Activated naive CD8-positive, alpha-beta T cell treated with anti-CD3 and anti-CD28 coated beads, Interleukin-2, amount 10 ng/mL, durations not matched to agents 7 days and 5 days (primary cell): Measurements from ENCODE around the gene OSBPL5. TPM values are rescaled to one million over a fixed set of nuclear protein-coding genes. Genes with fewer than 3 reads are reported as not detected.

Source experiments
- ATAC-seq: fragments of 150-1000 bp; cut with Tn5 transposase; one replicate; pipeline ENCODE4 v1.10.0; 2021; ENCODE audit warnings: low read depth, moderate library complexity
- POLR2A ChIA-PET: fragments of 350-600 bp; sonication (Branson Sonifier 250); formaldehyde crosslinking; loops from one replicate; lab custom pipeline; 2021; ENCODE audit warnings: antibody characterized with exemption; lab: Charles Lee
- DNase-seq: peaks from one replicate; pipeline ENCODE4 v3.0.0; 2021
- H3K27ac Mint-ChIP-seq: one replicate; pipeline ENCODE4 v1.8.0; 2022; ENCODE audit warnings: mild to moderate bottlenecking, mixed read lengths
- H3K27me3 Mint-ChIP-seq: one replicate; pipeline ENCODE4 v1.8.0; 2022; ENCODE audit warnings: mild to moderate bottlenecking, moderate library complexity, mixed read lengths
- H3K36me3 Mint-ChIP-seq: one replicate; pipeline ENCODE4 v1.8.0; 2021; ENCODE audit warnings: mild to moderate bottlenecking, mixed read lengths
- H3K4me1 Mint-ChIP-seq: one replicate; pipeline ENCODE4 v1.8.0; 2021; ENCODE audit warnings: mixed read lengths
- H3K4me3 Mint-ChIP-seq: one replicate; pipeline ENCODE4 v1.8.0; 2022; ENCODE audit warnings: mild to moderate bottlenecking, moderate library complexity, mixed read lengths
- H3K9me3 Mint-ChIP-seq: one replicate; pipeline ENCODE4 v1.8.0; 2021; ENCODE audit warnings: mixed read lengths
- total RNA-seq, 2 experiments: library from RNA; stranded (reverse); gene quantifications; one replicate each; pipeline ENCODE4 v1.2.3, GENCODE V29; 2021

OSBPL5 gene
- total RNA-seq, 2 experiments from 2014 or later = 13.0 to 13.2 TPM

DNA sequence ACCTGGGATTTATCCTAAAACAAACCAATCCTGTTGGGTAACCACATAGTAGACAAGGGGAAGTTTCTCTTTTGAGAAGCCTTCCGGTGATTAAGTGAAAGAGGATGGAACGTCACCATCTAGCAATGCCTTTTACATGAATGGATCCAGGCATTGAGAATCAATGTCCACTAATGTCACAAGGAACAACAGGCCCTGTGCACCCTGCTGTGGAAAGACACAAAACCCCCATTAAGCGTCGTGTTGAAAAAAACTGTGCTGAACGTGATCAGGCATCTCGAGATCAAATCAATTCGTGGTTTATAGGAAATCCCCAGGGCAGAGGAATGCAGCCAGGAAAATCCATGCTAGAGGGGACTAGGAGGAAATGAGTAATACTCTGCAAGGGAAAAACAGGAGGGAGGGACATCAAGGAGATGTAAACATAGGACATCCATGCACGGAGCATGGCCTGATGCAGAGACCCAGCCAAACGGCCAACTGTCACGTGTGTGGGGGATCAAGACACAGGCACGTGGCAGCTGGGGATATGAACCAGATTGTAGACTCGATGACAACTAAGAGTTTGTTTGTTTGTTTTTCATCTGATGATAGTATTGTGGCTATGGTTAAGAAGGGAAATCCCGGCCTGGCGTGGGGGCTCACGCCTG, 69.3 kb downstream of the OSBPL5 start:
- Mint-ChIP-seq H3K36me3 (no peaks in the 10 kb centered on the region), H3K27ac (no peak overlapping the region), H3K9me3 (no peaks in the 10 kb centered on the region), H3K4me1 (peaks cover 9% of the 10 kb centered on the region), H3K4me3 (no peak overlapping the region), H3K27me3 (peaks cover 2% of the 10 kb centered on the region)
- ATAC-seq (no peak), DNase-seq (no peak)
- POLR2A ChIA-PET = no interaction called here

DNA sequence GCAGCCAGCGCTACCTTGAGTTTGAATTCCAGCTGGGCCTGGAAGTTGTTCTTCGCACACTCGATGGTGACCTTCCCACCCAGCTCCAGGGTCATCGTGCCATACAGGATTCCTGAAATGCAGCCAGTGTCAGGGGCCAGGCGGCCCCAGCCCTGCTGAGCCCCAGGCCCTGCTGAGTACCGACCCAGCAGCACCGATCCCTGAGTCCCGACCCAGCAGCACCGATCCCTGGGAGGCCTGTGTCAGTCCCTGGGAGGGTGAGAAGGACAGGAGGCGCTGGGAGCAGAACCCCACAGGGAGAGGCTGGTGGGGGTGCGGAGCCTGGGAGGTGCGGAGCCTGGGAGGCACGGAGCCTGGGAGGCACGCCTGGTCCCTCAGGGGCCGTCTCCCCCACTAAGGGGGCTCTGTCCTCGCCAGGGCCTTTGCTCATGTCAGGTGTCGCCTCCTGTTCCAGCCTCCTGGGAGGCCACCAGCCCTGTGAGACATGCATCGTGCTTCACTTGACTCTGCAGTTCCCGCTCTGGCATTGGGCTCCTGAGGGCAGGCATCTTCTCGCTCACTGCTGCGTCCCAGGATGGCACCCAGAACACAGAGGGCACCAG, 70.8 kb downstream of the OSBPL5 start:
- Mint-ChIP-seq H3K36me3 (no peaks in the 10 kb centered on the region), H3K9me3 (no peaks in the 10 kb centered on the region), H3K4me1 (peaks cover 6% of the 10 kb centered on the region), H3K27me3 (peaks cover 2% of the 10 kb centered on the region), H3K27ac (no peak overlapping the region), H3K4me3 (no peak overlapping the region)
- DNase-seq (no peak), ATAC-seq (no peak)
- POLR2A ChIA-PET = no interaction called here

DNA sequence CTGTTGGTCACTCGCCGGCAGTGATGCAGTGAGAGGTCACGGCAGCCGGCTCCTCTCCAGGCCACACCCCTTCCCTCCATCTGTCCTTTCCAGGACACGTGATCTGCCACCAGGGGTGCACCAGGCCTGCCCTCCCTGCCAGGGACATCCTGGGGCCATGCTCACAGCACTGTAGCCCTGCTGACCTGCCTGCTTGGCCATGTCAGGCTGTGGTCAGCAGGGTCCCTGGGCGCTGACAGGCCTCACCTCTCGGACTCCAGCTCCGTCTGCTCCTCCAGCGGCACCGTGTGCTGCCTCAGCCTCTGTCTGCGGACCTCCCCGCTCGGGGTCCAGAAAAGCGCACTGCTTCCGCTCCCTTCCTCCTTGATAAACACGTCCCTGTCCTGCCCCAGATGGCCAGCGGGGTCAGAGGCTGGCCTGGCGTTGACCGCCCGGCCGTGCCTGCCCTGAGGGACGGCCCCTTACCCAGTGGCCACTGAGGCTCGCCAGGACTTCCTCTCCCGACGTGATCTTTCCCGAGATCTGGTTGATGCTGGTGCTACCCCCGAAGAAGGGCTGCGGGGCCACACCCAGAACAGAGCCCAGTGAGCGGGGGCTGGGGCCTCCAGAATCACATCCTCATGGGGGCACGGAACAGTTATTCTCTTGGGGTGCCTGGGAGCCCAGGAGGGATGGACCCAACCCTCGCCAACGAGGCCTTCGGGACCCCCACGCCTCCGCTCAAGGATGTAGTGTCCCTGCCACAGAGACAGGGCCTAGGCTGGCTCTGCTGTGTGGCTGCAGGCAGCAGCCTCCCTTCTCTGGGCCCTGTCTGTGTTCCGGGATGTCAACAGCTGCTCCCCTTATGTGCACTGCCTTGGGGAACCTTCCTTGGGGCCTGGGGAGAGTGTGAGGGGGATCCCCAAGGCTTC, 71.6 kb downstream of the OSBPL5 start:
- POLR2A ChIA-PET = interaction anchor here (0.6 kb wide), 1 partner anchor 107 kb away, joined by 3 read pairs; no protein-coding TSS in a partner anchor
- H3K36me3 Mint-ChIP-seq = no peaks in the 10 kb centered on the region

DNA sequence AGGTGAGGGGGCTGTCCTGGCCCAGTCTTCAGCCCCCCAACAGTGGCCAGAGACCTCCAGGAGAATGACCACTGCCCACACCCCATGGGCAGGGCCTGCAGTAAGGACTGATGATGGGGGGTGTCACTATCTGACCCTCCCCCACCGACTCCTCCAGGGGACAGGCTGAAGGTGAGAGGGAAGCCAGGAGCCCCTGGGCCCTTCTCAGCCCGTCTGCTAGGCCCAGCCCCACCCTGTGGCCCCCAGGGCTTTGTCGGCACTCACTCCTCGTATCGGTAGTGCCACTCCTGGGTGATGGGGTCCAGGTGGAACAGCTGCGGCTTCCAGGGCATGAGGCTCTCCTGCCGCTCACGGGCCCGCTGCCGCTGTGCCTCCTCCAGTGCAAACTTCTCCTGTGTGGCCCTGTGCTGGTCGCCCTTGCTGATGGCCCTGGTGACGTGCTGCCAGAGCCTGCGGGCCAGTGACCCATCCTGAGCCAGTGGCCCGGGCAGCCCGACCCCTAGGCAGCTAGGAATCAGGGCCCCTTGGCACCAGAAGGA, 72.4 kb downstream of the OSBPL5 start:
- POLR2A ChIA-PET = interaction anchor here (0.6 kb wide), 1 partner anchor 106 kb away, joined by 3 read pairs; no protein-coding TSS in a partner anchor
- Mint-ChIP-seq H3K36me3 (no peaks in the 10 kb centered on the region), H3K4me3 (no peak overlapping the region), H3K4me1 (peaks cover 6% of the 10 kb centered on the region), H3K27ac (no peak overlapping the region), H3K27me3 (peaks cover 2% of the 10 kb centered on the region), H3K9me3 (no peaks in the 10 kb centered on the region)
- DNase-seq (no peak), ATAC-seq (no peak)

More for the DNA sequence above, 71.6 kb downstream of the OSBPL5 start:
- Mint-ChIP-seq H3K4me3 (no peak overlapping the region), H3K27ac (no peak overlapping the region), H3K9me3 (no peaks in the 10 kb centered on the region), H3K27me3 (peaks cover 2% of the 10 kb centered on the region), H3K4me1 (peaks cover 6% of the 10 kb centered on the region)
- ATAC-seq (no peak), DNase-seq (no peak)

DNA sequence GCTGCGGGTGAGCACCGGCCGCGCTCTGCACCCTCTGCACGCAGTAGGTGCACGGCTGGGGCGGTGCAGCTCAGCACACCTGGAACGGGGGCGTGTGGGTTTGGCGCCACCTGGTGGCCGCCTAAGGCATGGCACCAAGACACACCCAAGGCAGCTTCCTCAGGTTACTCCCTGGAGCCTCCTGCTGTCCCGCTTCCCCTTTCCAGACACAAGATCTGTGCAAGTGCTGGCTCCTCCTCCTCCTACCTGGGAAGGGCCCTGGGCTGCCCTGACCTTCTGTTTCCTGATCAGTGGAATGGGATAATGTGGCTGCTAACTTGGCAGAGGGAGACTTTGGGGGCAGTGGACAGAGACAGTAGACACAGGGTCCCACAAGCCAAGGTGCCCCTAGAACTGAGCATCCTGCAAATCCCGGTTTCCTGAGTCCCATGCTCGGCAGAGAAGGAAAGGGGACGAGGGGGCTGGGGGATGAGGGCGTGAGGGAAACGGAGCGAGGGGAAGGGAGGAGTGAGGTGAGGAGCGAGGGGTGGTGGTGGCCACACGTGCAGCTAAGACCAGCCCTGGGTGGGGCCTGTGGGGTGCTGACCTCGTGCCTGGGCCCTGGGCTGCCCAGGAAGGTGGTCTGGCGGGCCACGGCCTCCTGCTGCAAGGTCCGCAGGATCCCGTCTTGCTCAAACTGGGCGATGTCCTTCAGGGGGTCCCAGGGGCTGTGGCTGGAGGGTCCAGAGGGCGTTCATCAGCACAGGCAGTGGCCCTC, 73.1 kb downstream of the OSBPL5 start:
- peak; percentile 85 for DNase-seq
- Mint-ChIP-seq H3K27me3 (peaks cover 2% of the 10 kb centered on the region), H3K9me3 (no peaks in the 10 kb centered on the region), H3K4me1 (peaks cover 6% of the 10 kb centered on the region), H3K4me3 (no peak overlapping the region), H3K36me3 (no peaks in the 10 kb centered on the region), H3K27ac (no peak overlapping the region)
- POLR2A ChIA-PET = interaction anchor here (0.6 to 1.2 kb wide), 6 partner anchors 35 to 559 kb away, joined by 3 to 4 read pairs (median 3); partner anchors contain the start of gene CARS1
- ATAC-seq = peak; percentile 83

DNA sequence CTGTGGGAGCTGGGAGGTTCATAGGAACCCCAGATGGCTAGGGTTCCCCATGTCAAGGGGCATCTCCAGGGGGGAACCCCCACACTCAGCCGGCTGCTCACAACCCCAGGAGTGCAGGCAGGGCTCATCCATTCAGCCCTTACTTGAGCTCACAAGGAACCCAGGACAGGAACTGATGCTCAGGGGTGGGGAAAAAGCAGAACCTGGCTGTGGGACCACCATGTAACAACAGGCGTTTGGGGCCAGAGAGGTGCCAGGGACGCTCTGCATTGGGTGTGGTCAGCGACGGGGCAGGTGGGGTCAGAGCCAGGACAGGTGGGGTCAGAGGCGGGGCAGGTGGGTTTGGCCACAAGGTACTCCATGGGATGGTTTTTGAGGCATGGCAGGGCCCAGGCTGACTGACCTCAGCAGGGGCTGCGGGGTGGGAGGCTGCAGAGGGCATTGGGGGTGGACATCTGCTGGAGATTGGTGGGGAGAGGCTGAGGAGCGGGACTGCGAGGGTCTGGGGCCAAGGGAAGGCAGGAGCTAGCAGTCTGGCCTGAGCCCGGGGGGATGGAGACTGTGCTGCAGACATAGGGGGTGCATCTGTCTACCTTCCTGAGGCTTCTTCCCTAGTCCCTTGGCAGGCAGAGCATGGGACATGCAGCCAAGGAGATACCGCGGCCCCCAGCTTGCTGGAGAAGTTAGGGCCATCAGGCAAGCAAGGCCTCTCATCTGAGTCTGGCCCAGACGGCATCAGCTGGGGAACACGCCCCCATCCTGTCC, 73.8 kb downstream of the OSBPL5 start:
- Mint-ChIP-seq H3K27me3 (no peaks in the 10 kb centered on the region), H3K4me1 (peaks cover 6% of the 10 kb centered on the region), H3K36me3 (no peaks in the 10 kb centered on the region), H3K27ac (no peak overlapping the region), H3K4me3 (no peak overlapping the region), H3K9me3 (no peaks in the 10 kb centered on the region)
- POLR2A ChIA-PET = interaction anchor here (0.9 to 1.2 kb wide), 5 partner anchors 34 to 558 kb away, joined by 3 to 4 read pairs (median 3); partner anchors contain the start of gene CARS1
- no peak for DNase-seq
- ATAC-seq = no peak

DNA sequence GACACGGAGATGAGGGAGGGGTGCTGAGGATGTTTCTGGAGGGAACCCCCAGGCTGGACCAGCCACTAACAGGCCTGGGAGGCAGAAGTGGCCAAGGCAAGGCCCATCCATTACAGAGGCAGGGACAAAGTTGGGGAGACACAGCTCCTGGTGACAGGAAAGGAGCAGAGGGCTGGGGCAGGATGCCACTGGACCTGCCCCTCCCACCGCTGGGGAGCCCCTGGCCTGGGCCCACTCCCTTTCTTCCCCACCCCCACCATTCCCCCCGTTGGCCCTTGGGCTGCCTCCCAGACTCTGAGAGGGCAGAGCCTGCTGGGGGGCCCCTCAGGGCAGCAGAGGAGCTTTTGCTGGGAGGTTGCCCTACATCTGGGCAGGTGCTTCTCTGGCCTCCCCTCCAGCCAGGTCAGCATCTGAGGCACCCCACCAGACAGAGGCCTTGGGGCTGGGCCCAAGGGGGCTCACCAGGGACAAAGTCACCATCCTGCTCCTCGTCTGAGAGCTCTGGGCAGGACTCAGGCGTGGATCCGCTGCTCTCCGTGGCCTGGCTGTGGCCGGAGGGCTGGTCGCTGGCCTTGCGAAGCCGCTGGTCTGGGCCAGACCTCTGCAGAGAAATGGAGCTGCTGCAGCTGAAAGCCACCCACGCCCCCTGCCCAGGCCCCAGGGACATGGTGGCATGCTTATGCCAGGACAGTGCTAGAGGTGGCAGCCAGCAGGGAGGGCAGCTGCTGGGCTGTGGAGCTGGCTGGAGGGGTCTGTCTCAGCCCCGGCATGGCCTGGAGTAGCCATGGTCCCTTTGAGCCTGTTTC, 74.8 kb downstream of the OSBPL5 start:
- Mint-ChIP-seq H3K27me3 (no peaks in the 10 kb centered on the region), H3K9me3 (no peaks in the 10 kb centered on the region), H3K36me3 (no peaks in the 10 kb centered on the region), H3K4me3 (no peak overlapping the region), H3K4me1 (peaks cover 6% of the 10 kb centered on the region), H3K27ac (no peak overlapping the region)
- DNase-seq (no peak), ATAC-seq (no peak)
- POLR2A ChIA-PET = interaction anchor here (1.2 kb wide), 1 partner anchor 68 kb away, joined by 4 read pairs; no protein-coding TSS in a partner anchor

DNA sequence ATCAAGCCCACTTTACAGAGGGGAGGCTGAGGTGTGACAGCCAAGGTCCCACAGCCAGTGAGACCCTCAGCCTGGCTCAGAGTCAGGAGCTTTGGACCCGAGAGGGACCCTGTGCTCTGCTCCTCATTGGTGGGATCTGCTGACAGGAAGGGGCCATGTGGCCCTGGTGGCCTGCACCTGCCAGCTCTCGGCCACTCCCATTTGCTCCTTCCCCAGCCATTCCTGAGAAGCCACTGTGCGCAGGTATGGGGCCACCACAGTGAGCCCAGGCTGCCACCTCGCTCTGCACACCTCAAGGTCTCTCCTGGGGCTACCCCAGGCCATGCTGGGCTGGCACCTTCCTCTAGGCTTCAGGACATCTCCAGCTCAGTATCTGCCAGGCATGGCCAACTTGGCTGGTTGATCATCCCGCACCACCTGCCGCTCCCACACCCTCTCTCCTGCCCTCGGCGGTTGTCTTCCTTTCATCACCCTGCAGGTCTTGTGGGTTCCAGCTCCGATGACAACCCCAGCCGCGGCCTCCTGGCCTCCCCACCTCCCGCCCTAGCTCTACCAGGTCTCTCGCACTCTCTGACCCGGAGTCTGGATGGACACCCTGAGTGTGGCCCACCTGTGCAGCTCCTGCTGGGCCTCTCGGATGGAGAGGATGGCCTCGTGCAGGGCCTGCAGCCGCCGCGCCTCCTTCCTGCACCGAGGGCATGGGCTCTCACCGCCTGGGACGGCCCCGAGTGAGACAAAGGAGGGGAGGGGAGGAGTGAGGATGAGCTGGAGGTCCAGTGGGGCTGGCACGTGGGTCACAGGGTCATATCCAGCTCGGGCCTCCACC, 75.7 kb downstream of the OSBPL5 start:
- Mint-ChIP-seq H3K4me3 (no peak overlapping the region), H3K27ac (no peak overlapping the region), H3K4me1 (peaks cover 6% of the 10 kb centered on the region), H3K9me3 (no peaks in the 10 kb centered on the region), H3K36me3 (no peaks in the 10 kb centered on the region), H3K27me3 (peaks cover 2% of the 10 kb centered on the region)
- POLR2A ChIA-PET = no interaction called here
- ATAC-seq (no peak), DNase-seq (no peak)

DNA sequence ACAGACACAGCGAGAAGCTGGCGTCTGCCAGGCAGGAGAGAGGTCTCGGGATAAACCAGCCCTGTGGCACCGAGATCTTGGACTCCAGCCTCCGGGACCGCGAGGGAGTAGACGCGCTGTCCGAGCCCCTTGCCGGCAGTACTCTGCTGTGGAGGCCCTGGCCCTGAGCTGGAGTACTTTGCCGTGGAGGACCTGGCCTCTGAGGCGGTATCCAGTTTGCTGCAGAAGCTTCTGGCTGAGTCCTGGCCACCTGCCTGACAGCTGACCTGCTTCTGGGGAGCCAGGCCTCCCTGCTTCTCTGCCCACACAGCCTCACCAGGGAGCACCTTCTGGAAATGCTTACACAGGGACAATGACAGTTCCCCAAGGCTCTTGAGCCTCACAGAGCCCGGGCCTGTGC, 76.3 kb downstream of the OSBPL5 start:
- Mint-ChIP-seq H3K27ac (no peak overlapping the region), H3K27me3 (peaks cover 2% of the 10 kb centered on the region), H3K4me3 (no peak overlapping the region), H3K4me1 (peaks cover 6% of the 10 kb centered on the region), H3K9me3 (no peaks in the 10 kb centered on the region), H3K36me3 (no peaks in the 10 kb centered on the region)
- POLR2A ChIA-PET = no interaction called here
- ATAC-seq (no peak), DNase-seq (no peak)

DNA sequence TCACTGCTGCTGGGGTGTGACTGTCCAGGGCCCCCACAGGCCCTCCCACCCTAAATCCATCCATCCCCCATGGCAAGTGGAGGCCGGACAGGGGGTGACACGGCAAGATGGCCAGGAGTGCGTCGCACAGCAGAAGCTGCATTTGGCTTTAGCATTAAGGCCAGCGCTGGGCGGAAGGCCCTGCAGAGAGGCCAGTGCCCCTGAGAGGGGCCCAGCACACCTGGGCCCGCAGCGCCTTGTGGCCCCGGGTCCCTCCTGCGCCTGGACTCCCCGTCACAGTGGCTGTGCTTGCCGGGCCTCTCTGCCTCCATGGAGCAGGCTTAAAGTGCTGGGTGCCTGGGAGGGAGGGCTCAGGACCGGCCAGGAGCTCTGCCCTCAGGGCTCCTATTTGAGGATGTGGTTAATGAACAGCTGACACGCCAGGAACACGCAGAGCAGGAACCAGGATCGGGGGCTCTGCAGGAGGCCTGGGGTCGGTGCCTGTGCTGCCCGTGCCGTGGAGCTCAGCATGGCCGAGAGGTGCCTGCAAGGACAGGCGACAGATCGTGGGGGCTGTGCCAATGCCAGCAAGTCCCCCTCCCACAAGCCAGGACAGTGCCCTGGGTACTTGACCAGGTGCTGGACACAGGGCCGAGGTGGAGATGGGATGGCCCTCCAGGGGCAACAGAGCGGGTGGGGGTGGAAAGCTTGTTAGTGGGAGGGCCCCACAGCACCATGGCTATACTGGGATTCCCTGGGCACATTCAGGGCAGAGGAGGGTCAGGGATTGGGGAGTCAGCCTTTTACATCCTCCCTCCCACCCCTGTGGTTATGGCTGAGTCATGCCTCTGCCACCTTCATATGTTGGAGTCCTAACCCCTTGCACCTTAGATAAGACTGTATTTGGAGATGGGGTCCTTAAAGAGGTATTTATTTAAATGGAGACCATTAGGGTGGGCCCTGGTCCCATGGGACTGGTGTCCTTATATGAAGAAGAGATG, 77.0 kb downstream of the OSBPL5 start:
- no peak for ATAC-seq
- H3K4me3 Mint-ChIP-seq = no peak overlapping the region
- peaks cover 2% of the 10 kb centered on the region for H3K27me3 Mint-ChIP-seq
- no peak for DNase-seq
- POLR2A ChIA-PET = no interaction called here
- peaks cover 6% of the 10 kb centered on the region for H3K4me1 Mint-ChIP-seq
- H3K36me3 Mint-ChIP-seq = no peaks in the 10 kb centered on the region
- no peak overlapping the region for H3K27ac Mint-ChIP-seq
- no peaks in the 10 kb centered on the region for H3K9me3 Mint-ChIP-seq
